Colonic mucosa (tissue), 4 donors: ENCODE data around the gene CXorf58. TPM values are rescaled to one million over a fixed set of nuclear protein-coding genes. Genes with fewer than 3 reads are reported as not detected.

Experiments
- DNase-seq: peaks from one replicate; pipeline ENCODE4 v3.0.0-alpha.2; 2020
- H3K27ac ChIP-seq: fragments of 200-600 bp; one replicate; pipeline ENCODE4 v1.8.0; 2021
- H3K27me3 ChIP-seq: fragments of 200-600 bp; one replicate; pipeline ENCODE4 v1.8.0; 2021
- H3K36me3 ChIP-seq: fragments of 200-600 bp; one replicate; pipeline ENCODE4 v1.8.0; 2021
- H3K4me1 ChIP-seq: fragments of 200-600 bp; one replicate; pipeline ENCODE4 v1.8.0; 2021; ENCODE audit warnings: mild to moderate bottlenecking
- H3K4me3 ChIP-seq: fragments of 200-600 bp; one replicate; pipeline ENCODE4 v1.8.0; 2021
- H3K9ac ChIP-seq, 2 donors: one replicate each; pipeline ENCODE4 v1.7.0; 2013; ENCODE audit warnings: control low read depth in 2 of 2, low read depth in 2 of 2, low read length in 2 of 2
- H3K9me3 ChIP-seq: fragments of 200-600 bp; one replicate; pipeline ENCODE4 v1.8.0; 2021
- CTCF ChIP-seq: fragments of 200-600 bp; IDR thresholded peaks from one replicate; pipeline ENCODE4 v1.8.0; 2022; ENCODE audit warnings: antibody characterized with exemption, mild to moderate bottlenecking
- intact Hi-C: fragments of 100-400 bp; cut with DNase I; formaldehyde crosslinking; loops from one replicate; pipeline ENCODE4 v1.14.1; 2022
- total RNA-seq, 2 donors: library from RNA; stranded (reverse); fragmentation: NEBNext Ultra II Directional in 1 of 2; extraction: Animal tissue kit (Norgen Biotek cat#: 25700) in 1 of 2; gene quantifications; one replicate each; pipeline ENCODE4 v1.2.1, GENCODE V29; 2021
- donor health status: healthy.
- donor health status: DM: no; HTN: no; CAD: no.
- donor health status: DM: no; HTN: no; CAD: no.

CXorf58 gene
- total RNA-seq, 2 donors from 2014 or later = not detected

- no peak for DNase-seq
- Histone ChIP-seq H3K9me3 (no peaks in the 10 kb centered on the region), H3K27me3 (no peaks in the 10 kb centered on the region), H3K36me3 (no peaks in the 10 kb centered on the region), H3K27ac (peak overlapping the region; percentile 52), H3K9ac (peak overlapping the region in 1 of 2 donors; percentile 69), H3K4me3 (no peak overlapping the region), H3K4me1 (no peaks in the 10 kb centered on the region)
- peak; percentile 23 for TF ChIP-seq CTCF
- intact Hi-C loops = loop anchor here (1.0 to 5.0 kb wide), 3 partner anchors 120 to 208 kb away; partner anchors contain the start of gene SAT1
Observed at GRCh38 chrX:23902419-23902818, 5.4 kb upstream of the CXorf58 start.

- intact Hi-C loops = loop anchor here (5.0 kb wide), 2 partner anchors 122 to 147 kb away; partner anchors contain the start of gene SAT1
- no peak for TF ChIP-seq CTCF
- no peak overlapping the region for H3K4me3 ChIP-seq
- no peak for DNase-seq
- H3K4me1 ChIP-seq = no peaks in the 10 kb centered on the region
- no peak overlapping the region for H3K27ac ChIP-seq
- no peak overlapping the region for H3K9ac ChIP-seq
- H3K27me3 ChIP-seq = no peaks in the 10 kb centered on the region
- H3K36me3 ChIP-seq = no peaks in the 10 kb centered on the region
- H3K9me3 ChIP-seq = no peaks in the 10 kb centered on the region
Observed at GRCh38 chrX:23904096-23904495, 3.7 kb upstream of the CXorf58 start.

DNA sequence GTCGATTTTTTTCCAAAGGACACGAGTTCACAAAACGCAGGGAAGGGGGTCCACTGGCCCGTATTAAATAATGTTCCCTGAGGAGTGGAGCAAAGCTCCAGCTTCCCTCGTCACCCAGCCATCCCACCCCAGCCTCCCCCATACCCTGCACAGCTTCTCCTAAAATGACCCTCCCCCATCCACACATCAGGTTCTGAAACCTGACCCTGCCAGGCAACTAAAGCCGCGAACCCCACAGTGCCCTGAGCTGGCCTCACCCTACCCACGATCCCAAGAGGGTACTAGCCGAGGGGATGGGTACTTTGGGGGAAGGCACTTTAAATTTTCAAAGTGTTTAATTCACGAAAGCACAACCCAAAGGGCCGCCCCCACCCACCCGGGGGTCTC is 702 bp upstream of the CXorf58 start:
- Histone ChIP-seq H3K36me3 (no peaks in the 10 kb centered on the region), H3K4me1 (no peaks in the 10 kb centered on the region), H3K4me3 (peak overlapping the region; percentile 49), H3K27me3 (no peaks in the 10 kb centered on the region), H3K9ac (peak overlapping the region; percentile 66 to 79), H3K9me3 (no peaks in the 10 kb centered on the region), H3K27ac (peak overlapping the region; percentile 77)
- intact Hi-C loops = loop anchor here (5.0 kb wide), 1 partner anchor 145 kb away; the partner anchor contains the start of gene EIF2S3
- TF ChIP-seq CTCF = no peak
- DNase-seq = no peak

DNA sequence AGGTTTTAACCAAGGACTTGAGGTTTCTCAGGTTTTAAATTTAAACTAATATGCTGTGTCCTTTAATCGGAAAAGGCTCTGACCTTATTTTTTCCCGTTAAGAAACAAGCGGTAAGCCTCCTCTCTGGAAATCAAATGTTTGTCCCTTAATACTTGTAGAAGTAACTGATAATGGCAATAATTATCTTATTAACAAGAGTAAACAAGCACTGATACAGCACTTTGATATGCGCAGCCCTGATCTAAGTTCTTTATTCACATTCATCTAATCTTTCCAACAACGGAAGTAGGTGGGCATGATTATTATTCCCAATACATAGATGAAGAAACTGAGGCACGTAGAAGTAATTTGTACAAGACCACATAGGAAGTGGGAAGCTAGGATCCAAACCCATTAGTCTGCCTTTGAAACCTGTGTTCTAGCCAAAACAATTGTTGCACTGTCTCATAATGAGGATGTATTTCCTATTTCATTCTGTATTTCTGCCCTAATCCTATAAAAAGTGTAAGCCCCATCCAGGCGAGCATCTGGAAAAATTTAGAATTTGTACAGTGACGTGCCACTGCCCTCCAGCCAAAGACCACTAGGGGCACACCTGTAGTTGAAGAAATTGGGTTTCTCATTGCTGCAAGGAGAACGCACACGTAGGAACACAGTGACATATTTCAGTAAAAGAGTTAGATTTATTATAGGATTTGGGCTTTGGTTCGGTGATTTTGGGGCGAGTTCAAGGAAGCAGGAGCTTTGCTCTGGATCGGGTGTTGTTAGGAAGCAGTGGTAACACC is 606 bp downstream of the CXorf58 start:
- peak; percentile 5 for TF ChIP-seq CTCF
- Histone ChIP-seq H3K9me3 (no peaks in the 10 kb centered on the region), H3K27ac (peak overlapping the region; percentile 77), H3K9ac (peak overlapping the region in 1 of 2 donors; percentile 79), H3K4me1 (no peaks in the 10 kb centered on the region), H3K4me3 (no peak overlapping the region), H3K27me3 (no peaks in the 10 kb centered on the region), H3K36me3 (no peaks in the 10 kb centered on the region)
- intact Hi-C loops = loop anchor here (5.0 kb wide), 1 partner anchor 144 kb away; the partner anchor contains the start of gene EIF2S3
- no peak for DNase-seq

DNA sequence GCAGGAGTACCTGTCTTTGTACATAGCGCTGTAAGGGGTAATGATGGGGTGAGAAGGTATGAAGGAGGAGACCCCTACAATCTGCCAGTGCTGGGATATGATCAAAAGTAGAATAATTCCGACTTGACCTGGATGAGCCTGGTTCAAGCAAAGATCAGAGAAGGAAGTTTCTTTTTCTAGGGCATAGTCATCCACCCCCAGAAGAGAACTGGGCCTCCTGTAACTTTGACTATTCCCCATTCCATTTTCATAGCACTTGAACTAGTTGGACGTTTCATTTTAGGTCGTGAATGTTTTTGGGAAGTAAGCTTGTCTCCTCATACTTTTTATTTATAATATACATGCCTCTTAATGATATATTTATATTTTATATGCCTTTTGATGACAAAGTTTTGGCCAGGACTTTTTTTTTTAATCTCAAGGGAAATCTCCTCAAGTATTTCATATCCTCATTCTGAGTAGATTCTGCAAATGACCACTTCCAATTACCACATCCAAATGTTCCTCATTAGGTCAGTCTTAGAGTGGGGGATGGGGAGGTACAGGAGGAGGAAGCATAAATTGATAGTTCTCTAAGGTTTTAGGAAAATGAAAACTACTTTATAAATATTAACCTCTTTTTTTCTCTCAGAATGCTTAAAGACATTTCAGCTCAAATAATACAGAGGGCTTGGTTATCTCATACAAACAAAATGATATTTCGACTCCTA is 3.5 kb downstream of the CXorf58 start:
- TF ChIP-seq CTCF = no peak
- H3K9ac ChIP-seq = no peak overlapping the region
- DNase-seq = no peak
- H3K36me3 ChIP-seq = no peaks in the 10 kb centered on the region
- no peaks in the 10 kb centered on the region for H3K4me1 ChIP-seq
- H3K27me3 ChIP-seq = no peaks in the 10 kb centered on the region
- H3K4me3 ChIP-seq = no peak overlapping the region
- no peaks in the 10 kb centered on the region for H3K9me3 ChIP-seq
- no peak overlapping the region for H3K27ac ChIP-seq
- intact Hi-C loops = no loop called here
